ENCODE data around the gene CDC42BPG. TPM values are rescaled to one million over a fixed set of nuclear protein-coding genes. Genes with fewer than 3 reads are reported as not detected.
"Not testable (repeated sequence)": the region's sequence is repeated elsewhere in the genome, so short reads cannot be mapped to it uniquely, and the experiment has no call there.

CDC42BPG gene
- total RNA-seq, 1 donor from 2014 or later = 5.7 TPM

- DNase-seq = no peak
Observed at GRCh38 chr11:64850979-64851567, 6.6 kb upstream of the CDC42BPG start.

- DNase-seq = no peak
Observed at GRCh38 chr11:64849598-64850356, 5.3 kb upstream of the CDC42BPG start.

GRCh38 chr11:64848826-64849597, 4.6 kb upstream of the CDC42BPG start:
- no peak for DNase-seq

- DNase-seq = no peak
Observed at GRCh38 chr11:64848214-64848825, 3.9 kb upstream of the CDC42BPG start.

GRCh38 chr11:64846998-64847666, 2.7 kb upstream of the CDC42BPG start:
- peak; percentile 98 for DNase-seq

- not testable (repeated sequence) for DNase-seq
Observed at GRCh38 chr11:64845776-64846129, 1.3 kb upstream of the CDC42BPG start.

GRCh38 chr11:64845129-64845775, 799 bp upstream of the CDC42BPG start:
- DNase-seq = no peak

- no peak for DNase-seq
Observed at GRCh38 chr11:64843686-64844329, 645 bp downstream of the CDC42BPG start.

- DNase-seq = peak; percentile 63
Observed at GRCh38 chr11:64842851-64843685, 1.4 kb downstream of the CDC42BPG start.

- DNase-seq = no peak
Observed at GRCh38 chr11:64842366-64842759, 2.1 kb downstream of the CDC42BPG start.

GRCh38 chr11:64841592-64842365, 2.7 kb downstream of the CDC42BPG start:
- DNase-seq = no peak

- DNase-seq = no peak
Observed at GRCh38 chr11:64839887-64840782, 4.3 kb downstream of the CDC42BPG start.

GRCh38 chr11:64839335-64839734, 5.1 kb downstream of the CDC42BPG start:
- DNase-seq = no peak

GRCh38 chr11:64838600-64839334, 5.7 kb downstream of the CDC42BPG start:
- DNase-seq = no peak

- DNase-seq = no peak
Observed at GRCh38 chr11:64837887-64838351, 6.5 kb downstream of the CDC42BPG start.

- DNase-seq = no peak
Observed at GRCh38 chr11:64836448-64837072, 7.9 kb downstream of the CDC42BPG start.
